ENCODE data around the gene NME3. TPM values are rescaled to one million over a fixed set of nuclear protein-coding genes. Genes with fewer than 3 reads are reported as not detected.

NME3 gene
- total RNA-seq, 1 experiment from 2014 or later, result 76.9 TPM

GRCh38 chr16:1779741-1780676, 8.7 kb upstream of the NME3 start:
- H3K9me3 Mint-ChIP-seq, result no peaks in the 10 kb centered on the region
- Histone ChIP-seq H2BK120ac (ENCODE audit: low read depth, low read length, poor library complexity, severe bottlenecking) (no peak overlapping the region), H3K56ac (ENCODE audit: insufficient read length, low read depth, low read length) (no peak overlapping the region), H3K23ac (ENCODE audit: insufficient read length, low read depth, low read length) (no peak overlapping the region), H2BK20ac (ENCODE audit: low read depth, low read length, poor library complexity, severe bottlenecking) (no peak overlapping the region), H4K20me1 (ENCODE audit: control insufficient read depth, insufficient read depth, insufficient read length) (no peaks in the 10 kb centered on the region), H3T11ph (ENCODE audit: low read length) (no peak overlapping the region), H2AFZ (ENCODE audit: low read length) (no peak overlapping the region), H3K14ac (ENCODE audit: insufficient read depth, low read length) (no peak overlapping the region), H2BK15ac (ENCODE audit: low read depth, low read length) (no peak overlapping the region), H3K4me1 (ENCODE audit: insufficient read depth, low read length) (no peaks in the 10 kb centered on the region; the same call in 1 of the 2 replicates), H3K4ac (ENCODE audit: low read depth, low read length) (no peak overlapping the region), H3K4me2 (ENCODE audit: insufficient read depth, insufficient read length, low read length) (no peak overlapping the region), H3K27ac (ENCODE audit: insufficient read length, low read depth, low read length) (no peak overlapping the region), H3K18ac (ENCODE audit: insufficient read length, low read depth, low read length) (no peak overlapping the region), H3K79me2 (ENCODE audit: insufficient read depth, low read length) (peaks cover 5% of the 10 kb centered on the region; the same call in 1 of the 2 replicates), H3K9me3 (ENCODE audit: control insufficient read depth, low read depth, low read length) (no peaks in the 10 kb centered on the region), H2BK12ac (ENCODE audit: insufficient read length, low read depth, low read length) (no peak overlapping the region), H2BK5ac (ENCODE audit: insufficient read length, low read length) (no peak overlapping the region), H3K79me1 (ENCODE audit: insufficient read depth, low read depth, low read length, poor library complexity, severe bottlenecking) (no peaks in the 10 kb centered on the region), H3K27me3 (ENCODE audit: insufficient read depth, low read length) (no peaks in the 10 kb centered on the region), H4K5ac (ENCODE audit: insufficient read length, low read depth, low read length) (no peak overlapping the region), H2AK5ac (ENCODE audit: insufficient read length, low read length) (no peak overlapping the region), H4K8ac (replicated peaks; ENCODE audit: insufficient read length, low read depth, low read length) (no peak overlapping the region), H3K23me2 (ENCODE audit: insufficient read length, low read depth, low read length, poor library complexity, severe bottlenecking) (peaks cover 5% of the 10 kb centered on the region), H3K9ac (ENCODE audit: extremely low read depth, insufficient read length, low read length) (no peak overlapping the region), H4K91ac (ENCODE audit: insufficient read length, low read depth, low read length) (no peak overlapping the region)
- no peak for DNase-seq
- no CpG with 5 or more reads among the region's 27 CpGs for WGBS (ENCODE audit: extremely low coverage, insufficient read length, low lambda C conversion rate)
- H3K27me3 Mint-ChIP-seq (ENCODE audit: low read depth), result peaks cover 2% of the 10 kb centered on the region; the same call in 1 of the 2 replicates
- H3K4me1 Mint-ChIP-seq, result peaks cover 7 to 13% of the 10 kb centered on the region in 2 experiments
- peak overlapping the region; percentile 63 to 91; a peak in 4 of 5 replicates for H3K4me3 Mint-ChIP-seq
- peaks cover 0 to 38% (median 8%) of the 10 kb centered on the region in 3 experiments; a peak in 4 of 7 replicates for H3K36me3 Mint-ChIP-seq (ENCODE audit: insufficient read depth in 1 of 3, low read depth in 3 of 3)
- no peak overlapping the region for H3K27ac Mint-ChIP-seq
- no peak for TF ChIP-seq CTCF (conservative IDR thresholded peaks at IDR 0.05)

Data from H9 (cell line).